ENCODE results near the gene FAM3C.

FAM3C gene

GRCh38 chr7:121414436-121414835 is 18.3 kb upstream of the FAM3C start:
- intact Hi-C loops (cut with DNase I), result no loop called here
- DNase-seq, result no peak

GRCh38 chr7:121411597-121411979 is 15.5 kb upstream of the FAM3C start:
- DNase-seq, result no peak
- intact Hi-C loops (cut with DNase I), result no loop called here

- no peak for DNase-seq
- intact Hi-C loops (cut with DNase I), result no loop called here
These were observed 14.9 kb upstream of the FAM3C start for GRCh38 chr7:121410829-121411596.

GRCh38 chr7:121406944-121407343 is 10.8 kb upstream of the FAM3C start:
- intact Hi-C loops (cut with DNase I), result no loop called here
- peak in 1 of 10 donors; percentile 58 for DNase-seq

- no peak for DNase-seq
- intact Hi-C loops (cut with DNase I), result no loop called here
These were observed 10.4 kb upstream of the FAM3C start for GRCh38 chr7:121406461-121406860.

- DNase-seq, result no peak
- intact Hi-C loops (cut with DNase I), result no loop called here
These were observed 8.2 kb upstream of the FAM3C start for GRCh38 chr7:121404348-121404747.

- intact Hi-C loops (cut with DNase I), result no loop called here
- DNase-seq, result peak in 1 of 10 donors; percentile 48
These were observed 6.6 kb upstream of the FAM3C start for GRCh38 chr7:121402701-121403100.

- no peak for DNase-seq
- intact Hi-C loops (cut with DNase I), result no loop called here
These were observed 5.8 kb upstream of the FAM3C start for GRCh38 chr7:121401896-121402295.

GRCh38 chr7:121398246-121398645 is 2.1 kb upstream of the FAM3C start:
- DNase-seq, result peak in 3 of 10 donors; percentile 8 to 73 (median 20)
- intact Hi-C loops (cut with DNase I), result no loop called here

GRCh38 chr7:121397822-121398221 is 1.7 kb upstream of the FAM3C start:
- DNase-seq, result no peak
- intact Hi-C loops (cut with DNase I), result no loop called here

- DNase-seq, result no peak
- intact Hi-C loops (cut with DNase I), result no loop called here
These were observed 1.3 kb upstream of the FAM3C start for GRCh38 chr7:121397361-121397760.

GRCh38 chr7:121395494-121395960 is 581 bp downstream of the FAM3C start:
- intact Hi-C loops (cut with DNase I), result no loop called here

GRCh38 chr7:121394709-121395140 is 1.4 kb downstream of the FAM3C start:
- intact Hi-C loops (cut with DNase I), result no loop called here
- DNase-seq, result no peak

More at GRCh38 chr7:121395494-121395960, 581 bp downstream of the FAM3C start:
- DNase-seq, result peak in 5 of 10 donors; percentile 6 to 88 (median 68)

GRCh38 chr7:121393005-121393366 is 3.1 kb downstream of the FAM3C start:
- no peak for DNase-seq
- intact Hi-C loops (cut with DNase I), result no loop called here

- intact Hi-C loops (cut with DNase I), result no loop called here
- no peak for DNase-seq
These were observed 3.7 kb downstream of the FAM3C start for GRCh38 chr7:121392277-121393004.

- intact Hi-C loops (cut with DNase I), result no loop called here
These were observed 4.4 kb downstream of the FAM3C start for GRCh38 chr7:121391686-121392085.

GRCh38 chr7:121390617-121391016 is 5.5 kb downstream of the FAM3C start:
- intact Hi-C loops (cut with DNase I), result no loop called here
- no peak for DNase-seq

More at GRCh38 chr7:121391686-121392085, 4.4 kb downstream of the FAM3C start:
- DNase-seq, result no peak

GRCh38 chr7:121390109-121390508 is 6.0 kb downstream of the FAM3C start:
- intact Hi-C loops (cut with DNase I), result no loop called here
- no peak for DNase-seq

- intact Hi-C loops (cut with DNase I), result no loop called here
- DNase-seq, result no peak
These were observed 7.2 kb downstream of the FAM3C start for GRCh38 chr7:121388950-121389349.

GRCh38 chr7:121385800-121386179 is 10.3 kb downstream of the FAM3C start:
- DNase-seq, result no peak

GRCh38 chr7:121385056-121385799 is 10.9 kb downstream of the FAM3C start:
- no peak for DNase-seq
- intact Hi-C loops (cut with DNase I), result no loop called here

More at GRCh38 chr7:121385800-121386179, 10.3 kb downstream of the FAM3C start:
- intact Hi-C loops (cut with DNase I), result no loop called here

Measured in posterior cingulate gyrus (tissue), 11 donors.